ENCODE data around the gene LAMP2.

Gene LAMP2

GRCh38 chrX:120380699-120381098 lies 88.4 kb downstream of the LAMP2 start:
- no peak overlapping the region for H3K4me3 ChIP-seq (ENCODE audit: low read depth, low read length)
- peak; percentile 30 for DNase-seq (ENCODE audit: low read depth)
- no peak for TF ChIP-seq MYC (IDR thresholded peaks at IDR 0.05; ENCODE audit: low read depth, low read length)
- TF ChIP-seq MAX (IDR thresholded peaks at IDR 0.05; ENCODE audit: low read depth, low read length), result no peak
- TF ChIP-seq POLR2A (IDR thresholded peaks at IDR 0.05; ENCODE audit: extremely low read depth, insufficient read length), result no peak
- TF ChIP-seq, protein P1, sequence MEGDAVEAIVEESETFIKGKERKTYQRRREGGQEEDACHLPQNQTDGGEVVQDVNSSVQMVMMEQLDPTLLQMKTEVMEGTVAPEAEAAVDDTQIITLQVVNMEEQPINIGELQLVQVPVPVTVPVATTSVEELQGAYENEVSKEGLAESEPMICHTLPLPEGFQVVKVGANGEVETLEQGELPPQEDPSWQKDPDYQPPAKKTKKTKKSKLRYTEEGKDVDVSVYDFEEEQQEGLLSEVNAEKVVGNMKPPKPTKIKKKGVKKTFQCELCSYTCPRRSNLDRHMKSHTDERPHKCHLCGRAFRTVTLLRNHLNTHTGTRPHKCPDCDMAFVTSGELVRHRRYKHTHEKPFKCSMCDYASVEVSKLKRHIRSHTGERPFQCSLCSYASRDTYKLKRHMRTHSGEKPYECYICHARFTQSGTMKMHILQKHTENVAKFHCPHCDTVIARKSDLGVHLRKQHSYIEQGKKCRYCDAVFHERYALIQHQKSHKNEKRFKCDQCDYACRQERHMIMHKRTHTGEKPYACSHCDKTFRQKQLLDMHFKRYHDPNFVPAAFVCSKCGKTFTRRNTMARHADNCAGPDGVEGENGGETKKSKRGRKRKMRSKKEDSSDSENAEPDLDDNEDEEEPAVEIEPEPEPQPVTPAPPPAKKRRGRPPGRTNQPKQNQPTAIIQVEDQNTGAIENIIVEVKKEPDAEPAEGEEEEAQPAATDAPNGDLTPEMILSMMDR (IDR thresholded peaks at IDR 0.05; ENCODE audit: low read depth, low read length), result peak; percentile 32

DNA sequence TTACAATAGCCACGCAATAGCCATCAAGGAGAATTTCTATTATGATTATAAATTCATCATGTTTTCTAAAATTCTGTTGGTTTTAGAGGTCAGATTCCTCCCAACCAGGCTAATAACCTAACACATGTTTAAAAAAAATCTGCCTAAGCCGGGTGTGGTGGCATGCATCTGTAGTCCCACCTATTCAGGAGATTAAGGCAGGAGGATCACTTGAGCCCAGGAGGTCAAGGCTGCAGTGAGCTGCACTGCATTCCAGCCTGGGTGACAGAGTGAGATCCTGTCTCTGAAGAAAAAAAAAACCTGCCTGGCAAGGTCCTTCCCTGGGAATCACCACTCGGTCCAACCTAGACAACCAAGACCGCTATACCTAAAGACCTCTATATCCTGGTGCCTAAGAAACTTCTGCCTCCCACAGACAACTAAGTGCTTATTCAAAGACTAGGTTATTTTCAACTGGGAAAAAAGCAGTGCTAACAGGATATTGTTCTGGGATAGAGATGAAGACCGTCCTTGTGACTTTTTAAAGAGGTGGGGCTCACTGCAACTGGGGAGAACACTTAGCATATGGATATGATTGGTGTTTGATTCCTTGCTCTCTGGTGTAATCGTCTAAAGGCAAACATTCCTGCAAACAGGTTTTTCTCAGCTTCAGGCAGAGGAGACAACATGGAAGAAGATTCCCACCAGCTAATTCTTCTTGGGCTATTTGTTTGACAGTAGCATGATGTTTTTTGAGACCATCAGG lies 89.0 kb downstream of the LAMP2 start:
- TF ChIP-seq, protein P1 (IDR thresholded peaks at IDR 0.05; ENCODE audit: low read depth, low read length), result no peak
- TF ChIP-seq MYC (IDR thresholded peaks at IDR 0.05; ENCODE audit: low read depth, low read length) (no peak), MAX (IDR thresholded peaks at IDR 0.05; ENCODE audit: low read depth, low read length) (no peak), POLR2A (IDR thresholded peaks at IDR 0.05; ENCODE audit: extremely low read depth, insufficient read length) (no peak)
- H3K4me3 ChIP-seq (ENCODE audit: low read depth, low read length), result no peak overlapping the region
- DNase-seq (ENCODE audit: low read depth), result no peak

- no peak for DNase-seq (ENCODE audit: low read depth)
- H3K4me3 ChIP-seq (ENCODE audit: low read depth, low read length), result no peak overlapping the region
- TF ChIP-seq MAX (IDR thresholded peaks at IDR 0.05; ENCODE audit: low read depth, low read length) (no peak), POLR2A (IDR thresholded peaks at IDR 0.05; ENCODE audit: extremely low read depth, insufficient read length) (no peak), MYC (IDR thresholded peaks at IDR 0.05; ENCODE audit: low read depth, low read length) (no peak)
- TF ChIP-seq, protein P1 (IDR thresholded peaks at IDR 0.05; ENCODE audit: low read depth, low read length), result no peak
These were observed 90.5 kb downstream of the LAMP2 start for GRCh38 chrX:120378570-120378969.

Measured in NB4 (cell line).